Stomach smooth muscle (tissue), 2 donors: ENCODE data around the gene CELF1.

Experiments
- H3K27ac ChIP-seq: one replicate; pipeline ENCODE4 v1.7.0; 2013; ENCODE audit warnings: mild to moderate bottlenecking, low read length, inconsistent platforms
- H3K27me3 ChIP-seq, 2 donors: one replicate each; pipeline ENCODE4 v1.7.0; 2013; ENCODE audit warnings: low read length in 2 of 2; ENCODE audit not compliant: insufficient read depth in 2 of 2, control insufficient read depth in 1 of 2
- H3K36me3 ChIP-seq, 2 donors: one replicate each; pipeline ENCODE4 v1.7.0; 2013; ENCODE audit warnings: low read length in 2 of 2; ENCODE audit not compliant: control insufficient read depth in 2 of 2, insufficient read depth in 2 of 2
- H3K4me1 ChIP-seq: one replicate; pipeline ENCODE4 v1.7.0; 2013; ENCODE audit warnings: low read length; ENCODE audit not compliant: control insufficient read depth, insufficient read depth
- H3K4me3 ChIP-seq, 2 donors: one replicate each; pipeline ENCODE4 v1.7.0; 2013; ENCODE audit warnings: low read length in 2 of 2
- H3K9ac ChIP-seq, 2 donors: one replicate each; pipeline ENCODE4 v1.7.0; 2013; ENCODE audit warnings: low read length in 2 of 2, mild to moderate bottlenecking in 1 of 2
- H3K9me3 ChIP-seq, 2 donors: one replicate each; pipeline ENCODE4 v1.7.0; 2013; ENCODE audit warnings: low read length in 2 of 2; ENCODE audit not compliant: control insufficient read depth in 2 of 2
- donor health status: healthy.
- donor health status: Pancreatic carcinoma.

Gene CELF1

DNA sequence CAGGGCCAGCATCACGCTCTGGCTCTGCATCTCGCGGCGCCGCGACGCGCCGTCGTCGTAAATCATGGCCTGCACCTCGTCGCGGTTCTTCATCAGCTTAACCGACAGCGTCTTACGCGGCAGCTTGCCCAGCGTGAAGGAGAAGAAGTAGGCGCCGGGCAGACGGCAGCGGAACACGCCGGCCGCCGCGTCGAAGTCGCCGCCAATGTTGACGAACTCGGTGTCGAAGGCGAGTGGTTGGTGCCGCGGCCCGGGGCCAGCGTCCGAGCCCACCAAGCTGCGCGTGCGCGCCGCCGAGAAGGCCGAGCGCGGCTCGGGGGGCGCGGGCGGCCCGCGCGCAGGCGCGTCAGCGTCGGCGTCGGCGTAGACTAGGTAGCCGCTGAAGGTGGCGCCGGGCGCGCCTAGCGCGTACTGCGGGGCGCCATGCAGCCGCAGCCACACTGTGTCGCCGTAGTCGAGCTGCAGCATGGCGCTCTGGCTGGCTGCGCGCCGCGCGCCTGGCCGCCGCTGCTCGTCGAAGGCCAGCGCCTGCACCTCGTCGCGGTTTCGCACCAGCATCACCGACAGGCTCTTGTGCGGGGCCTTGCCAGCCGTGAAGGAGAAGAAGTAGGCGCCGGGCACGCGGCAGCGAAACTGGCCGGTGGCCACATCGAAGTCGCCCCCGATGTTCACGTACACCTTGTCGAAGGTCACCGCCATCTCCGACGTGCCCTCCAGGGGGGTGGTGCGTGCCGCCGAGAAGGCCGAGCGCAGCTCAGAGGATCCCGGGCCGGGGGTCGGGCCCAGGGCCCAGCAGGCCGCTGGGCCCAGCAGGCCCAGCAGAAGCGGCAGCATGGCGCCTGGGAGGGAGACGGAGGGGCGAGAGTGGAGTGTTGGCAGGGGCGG, 37.3 kb upstream of the CELF1 start:
- no peak overlapping the region for H3K27ac ChIP-seq
- peak overlapping the region in 1 of 2 donors; percentile 68 for H3K9ac ChIP-seq
- H3K4me1 ChIP-seq, result peaks cover 22% of the 10 kb centered on the region
- no peaks in the 10 kb centered on the region for H3K9me3 ChIP-seq
- H3K27me3 ChIP-seq, result peaks cover 34 to 35% of the 10 kb centered on the region in 2 donors
- H3K4me3 ChIP-seq, result peak overlapping the region; percentile 53 to 68
- H3K36me3 ChIP-seq, result no peaks in the 10 kb centered on the region

DNA sequence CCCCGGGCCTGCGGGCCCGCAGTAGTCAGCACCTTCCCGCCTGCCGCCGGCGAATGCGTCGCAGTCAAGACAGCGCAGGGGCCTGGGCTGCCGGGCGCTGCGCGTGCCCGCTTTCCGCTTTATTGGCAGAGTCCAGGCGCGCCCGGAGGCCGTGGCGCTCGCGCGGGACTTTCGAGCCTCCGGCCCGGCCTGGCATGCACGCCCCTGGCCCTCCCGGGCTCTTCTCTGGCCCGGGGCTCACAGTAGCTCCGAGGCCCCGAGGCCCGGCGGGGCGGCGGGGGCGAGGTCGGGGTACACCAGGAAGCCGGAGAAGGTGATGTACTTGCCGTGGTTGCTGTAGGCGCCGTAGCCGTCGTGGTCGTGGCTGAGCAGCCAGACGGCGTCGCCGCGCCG, 36.6 kb upstream of the CELF1 start:
- H3K27me3 ChIP-seq, result peaks cover 28 to 32% of the 10 kb centered on the region in 2 donors
- H3K27ac ChIP-seq, result no peak overlapping the region
- peak overlapping the region; percentile 42 to 68 for H3K9ac ChIP-seq
- peaks cover 0 to 2% of the 10 kb centered on the region in 2 donors for H3K36me3 ChIP-seq
- no peaks in the 10 kb centered on the region for H3K9me3 ChIP-seq
- peaks cover 22% of the 10 kb centered on the region for H3K4me1 ChIP-seq
- H3K4me3 ChIP-seq, result peak overlapping the region; percentile 53 to 68

DNA sequence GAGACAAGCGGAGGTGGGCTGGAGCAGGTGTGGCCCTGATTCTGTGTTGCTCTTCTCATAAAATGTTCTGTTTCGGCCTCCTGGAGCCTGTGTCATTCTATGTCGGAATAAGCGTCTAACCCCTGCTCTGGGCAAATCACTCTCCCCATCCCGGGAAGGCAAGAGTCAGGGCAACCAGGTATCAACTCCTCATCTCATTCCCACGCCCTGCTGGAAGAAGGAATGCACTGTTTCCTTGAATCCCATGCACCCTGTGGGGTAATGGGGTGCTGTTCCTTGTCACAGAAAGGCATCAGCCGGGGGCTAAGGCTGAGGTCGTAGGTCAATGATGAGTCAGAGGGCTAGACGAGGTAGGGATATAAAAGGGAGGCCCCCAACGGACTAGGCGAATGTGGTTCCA, 36.2 kb upstream of the CELF1 start:
- peaks cover 24 to 28% of the 10 kb centered on the region in 2 donors for H3K27me3 ChIP-seq
- H3K27ac ChIP-seq, result no peak overlapping the region
- peaks cover 18% of the 10 kb centered on the region for H3K4me1 ChIP-seq
- peaks cover 2 to 5% of the 10 kb centered on the region in 2 donors for H3K36me3 ChIP-seq
- H3K4me3 ChIP-seq, result peak overlapping the region; percentile 53 to 68
- no peaks in the 10 kb centered on the region for H3K9me3 ChIP-seq
- H3K9ac ChIP-seq, result peak overlapping the region; percentile 42 to 68

DNA sequence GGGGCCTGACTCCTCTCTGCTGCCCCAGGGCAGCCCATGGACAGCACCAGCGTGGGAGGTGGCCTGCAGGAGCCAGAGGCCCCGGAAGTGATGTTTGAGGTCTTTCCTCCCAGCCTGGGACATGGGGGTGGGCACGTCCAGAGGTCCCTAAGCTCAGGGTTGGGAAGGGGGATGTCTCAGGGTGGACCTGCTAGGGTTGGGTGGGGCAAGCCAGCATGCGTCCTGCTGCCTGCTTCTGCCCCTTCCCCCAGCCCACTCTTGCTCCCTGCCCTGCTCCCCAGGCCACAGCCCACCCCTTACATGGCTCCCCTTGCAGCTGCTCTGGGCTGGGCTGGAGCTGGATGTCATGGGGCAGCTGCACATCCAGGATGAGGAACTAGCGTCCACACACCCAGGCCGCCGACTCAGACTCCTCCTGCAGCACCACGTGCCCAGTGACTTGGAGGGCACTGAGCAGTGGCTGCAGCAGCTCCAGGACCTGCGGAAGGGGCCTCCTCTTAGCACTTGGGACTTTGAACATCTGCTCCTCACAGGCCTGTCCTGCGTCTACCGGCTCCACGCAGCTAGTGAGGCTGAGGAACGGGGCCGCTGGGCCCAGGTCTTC, 34.9 kb upstream of the CELF1 start:
- Histone ChIP-seq H3K9ac (no peak overlapping the region), H3K4me1 (peaks cover 10% of the 10 kb centered on the region), H3K9me3 (no peaks in the 10 kb centered on the region), H3K27ac (no peak overlapping the region), H3K27me3 (peaks cover 13 to 16% of the 10 kb centered on the region in 2 donors), H3K4me3 (no peak overlapping the region), H3K36me3 (peaks cover 15 to 18% of the 10 kb centered on the region in 2 donors)

DNA sequence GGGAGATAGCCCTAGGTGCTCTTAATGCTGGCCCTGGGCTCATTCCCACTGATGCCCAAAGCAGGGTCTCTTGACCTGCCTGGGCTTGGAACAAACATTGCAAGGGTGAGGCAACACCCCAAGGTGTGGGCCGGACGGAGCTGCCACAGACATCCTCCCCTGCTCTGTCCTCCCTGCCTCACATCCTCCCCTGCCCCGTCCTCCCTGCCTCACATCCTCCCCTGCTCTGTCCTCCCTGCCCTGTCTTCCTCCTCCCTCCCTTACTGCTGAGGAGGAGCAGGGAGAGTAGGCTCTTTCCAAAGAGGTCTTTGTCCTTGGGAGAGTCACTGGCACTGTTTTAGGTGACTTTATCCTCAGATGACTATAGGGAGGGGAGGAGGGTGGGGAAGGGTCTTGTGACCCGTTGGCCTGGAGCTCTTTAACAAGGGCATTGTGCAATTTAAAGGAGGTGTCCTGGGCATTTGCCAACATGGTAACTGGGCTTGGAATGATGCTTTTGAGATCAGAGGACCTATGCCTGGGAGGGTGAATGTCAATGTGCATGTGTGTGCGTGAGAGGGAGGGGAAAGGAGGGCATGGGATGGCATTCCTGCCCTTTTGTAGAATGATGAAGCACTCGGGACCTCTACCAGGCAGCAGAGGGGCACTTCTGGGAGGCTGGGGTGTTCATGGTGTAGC, 34.2 kb upstream of the CELF1 start:
- no peak overlapping the region for H3K4me3 ChIP-seq
- peaks cover 7 to 9% of the 10 kb centered on the region in 2 donors for H3K27me3 ChIP-seq
- no peak overlapping the region for H3K27ac ChIP-seq
- peaks cover 21 to 24% of the 10 kb centered on the region in 2 donors for H3K36me3 ChIP-seq
- peaks cover 10% of the 10 kb centered on the region for H3K4me1 ChIP-seq
- H3K9me3 ChIP-seq, result no peaks in the 10 kb centered on the region
- no peak overlapping the region for H3K9ac ChIP-seq

DNA sequence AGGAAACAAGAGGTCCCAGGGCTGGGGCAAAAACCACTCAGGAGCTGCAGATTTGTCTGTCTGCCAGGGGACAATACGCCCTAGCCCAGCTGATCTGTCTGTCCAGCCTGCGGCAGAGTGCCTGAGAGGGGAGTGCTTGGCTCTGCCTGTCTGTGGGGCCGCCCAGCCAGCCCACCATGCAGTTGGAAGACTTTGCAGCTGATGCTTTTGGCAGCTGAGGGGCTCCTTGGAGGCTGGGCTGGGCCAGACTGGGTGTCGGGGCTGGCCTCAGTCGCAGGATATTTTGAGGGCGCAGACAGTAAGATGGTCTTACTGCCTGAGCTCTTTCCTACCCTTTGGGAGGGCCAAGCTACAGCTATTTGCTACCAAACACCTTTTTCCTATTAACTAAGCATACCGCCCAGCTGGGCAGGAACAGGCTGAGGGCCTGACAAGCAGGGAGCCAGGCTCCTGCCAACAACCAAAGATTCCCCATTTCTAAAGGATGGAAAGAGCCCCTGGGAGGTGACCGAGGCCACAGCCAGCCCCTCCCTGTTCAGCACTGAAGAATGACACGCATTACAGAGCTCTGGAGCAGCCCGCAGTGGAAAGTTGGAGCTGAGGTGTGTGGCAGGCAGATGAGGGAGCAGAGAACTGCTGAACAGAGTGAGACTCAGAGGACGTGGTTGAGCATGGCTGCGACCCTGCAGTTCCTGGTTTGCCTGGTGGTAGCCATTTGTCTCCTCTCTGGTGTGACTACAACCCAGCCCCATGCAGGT, 33.3 kb upstream of the CELF1 start, which contains the start of gene FAM180B:
Gene FAM180B (plus strand): TSS at position 581 of the 758 bp plus-strand sequence. CDS start 91 bp downstream, at position 672.
- Histone ChIP-seq H3K4me3 (no peak within 1 kb of the TSS), H3K36me3 (peaks cover 28 to 33% of the 10 kb centered on the region in 2 donors), H3K27me3 (peaks cover 2 to 4% of the 10 kb centered on the region in 2 donors), H3K4me1 (peaks cover 10% of the 10 kb centered on the region), H3K9ac (no peak within 1 kb of the TSS), H3K9me3 (no peaks in the 10 kb centered on the region), H3K27ac (no peak within 1 kb of the TSS)

DNA sequence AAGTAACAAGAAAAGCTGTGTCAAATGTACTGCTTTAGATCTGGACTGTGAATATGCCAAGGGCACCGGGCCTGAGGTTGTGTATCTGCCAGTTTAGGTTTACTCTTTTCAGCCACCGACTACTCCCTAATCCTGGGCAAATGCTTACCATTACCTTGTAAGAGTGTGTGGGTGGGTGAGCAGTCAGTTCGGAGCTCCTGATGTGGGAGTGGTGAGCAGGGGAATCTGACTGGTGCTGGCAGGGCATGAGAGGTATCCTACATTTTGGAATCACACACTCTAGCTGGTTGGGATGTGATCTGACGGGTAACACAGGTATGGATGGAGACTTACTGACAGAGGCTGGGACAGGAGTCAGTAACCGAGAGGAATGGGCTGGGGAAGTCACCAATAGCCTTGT, 30.9 kb upstream of the CELF1 start:
- H3K27me3 ChIP-seq, result no peaks in the 10 kb centered on the region
- no peaks in the 10 kb centered on the region for H3K9me3 ChIP-seq
- H3K4me3 ChIP-seq, result no peak overlapping the region
- H3K36me3 ChIP-seq, result peaks cover 35 to 39% of the 10 kb centered on the region in 2 donors
- peaks cover 14% of the 10 kb centered on the region for H3K4me1 ChIP-seq
- H3K27ac ChIP-seq, result no peak overlapping the region
- no peak overlapping the region for H3K9ac ChIP-seq

DNA sequence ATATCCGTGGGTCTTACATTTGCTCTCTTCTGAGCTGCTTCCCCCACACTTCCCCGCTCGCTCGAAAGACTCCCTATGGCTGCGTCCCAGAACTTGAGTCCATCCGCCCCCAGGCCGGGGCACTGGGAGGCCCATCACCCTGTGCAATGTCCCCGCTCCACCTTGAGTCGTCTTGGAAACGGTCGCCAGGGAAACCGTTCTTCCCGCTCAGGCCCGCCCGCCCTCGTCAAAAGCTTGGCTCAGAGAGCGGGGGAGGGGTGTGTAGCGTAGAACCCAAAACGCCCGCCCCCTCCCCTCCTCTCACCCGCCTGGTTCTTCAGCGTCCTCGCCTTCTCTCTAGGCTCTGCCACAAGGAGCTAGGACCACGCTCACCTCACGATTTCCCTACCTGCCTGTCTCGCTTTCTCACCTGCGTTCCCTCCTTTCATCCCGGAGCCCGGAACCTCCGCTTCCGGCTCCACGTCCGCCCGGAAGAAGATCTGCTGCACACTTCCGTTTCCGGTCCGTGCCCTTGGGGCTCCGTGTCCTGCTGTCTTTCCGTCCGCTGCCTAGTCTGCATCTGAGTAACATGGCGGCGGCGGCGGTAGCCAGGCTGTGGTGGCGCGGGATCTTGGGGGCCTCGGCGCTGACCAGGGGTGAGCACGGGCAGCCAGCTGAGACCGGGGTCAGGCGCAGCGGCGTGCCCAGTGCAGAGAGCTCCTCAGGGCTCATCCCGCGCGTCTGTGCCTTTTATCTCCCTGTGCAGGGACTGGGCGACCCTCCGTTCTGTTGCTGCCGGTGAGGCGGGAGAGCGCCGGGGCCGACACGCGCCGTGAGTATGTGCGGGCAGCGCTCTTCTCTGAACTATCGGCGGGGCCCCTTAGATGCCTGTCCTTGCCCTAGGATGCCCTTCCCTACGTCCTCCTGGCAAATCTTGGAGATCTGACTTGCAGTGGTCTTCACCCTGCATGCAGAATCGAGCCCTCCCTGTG, 25.9 kb upstream of the CELF1 start, which contains the start of the genes KBTBD4 and NDUFS3:
Gene KBTBD4 (minus strand): TSS at position 447 of the 971 bp plus-strand sequence. CDS start 19 bp downstream, at position 428.
Gene NDUFS3 (plus strand): TSS at position 551 of the 971 bp plus-strand sequence. CDS start 18 bp downstream, at position 569.
- peaks cover 22% of the 10 kb centered on the region for H3K4me1 ChIP-seq
- peak within 1 kb of the TSS; percentile 73 for H3K27ac ChIP-seq
- peak within 1 kb of the TSS; percentile 88 to 96 for H3K9ac ChIP-seq
- H3K36me3 ChIP-seq, result peaks cover 32 to 38% of the 10 kb centered on the region in 2 donors
- H3K9me3 ChIP-seq, result no peaks in the 10 kb centered on the region
- H3K4me3 ChIP-seq, result peak within 1 kb of the TSS; percentile 94 to 97
- no peaks in the 10 kb centered on the region for H3K27me3 ChIP-seq

DNA sequence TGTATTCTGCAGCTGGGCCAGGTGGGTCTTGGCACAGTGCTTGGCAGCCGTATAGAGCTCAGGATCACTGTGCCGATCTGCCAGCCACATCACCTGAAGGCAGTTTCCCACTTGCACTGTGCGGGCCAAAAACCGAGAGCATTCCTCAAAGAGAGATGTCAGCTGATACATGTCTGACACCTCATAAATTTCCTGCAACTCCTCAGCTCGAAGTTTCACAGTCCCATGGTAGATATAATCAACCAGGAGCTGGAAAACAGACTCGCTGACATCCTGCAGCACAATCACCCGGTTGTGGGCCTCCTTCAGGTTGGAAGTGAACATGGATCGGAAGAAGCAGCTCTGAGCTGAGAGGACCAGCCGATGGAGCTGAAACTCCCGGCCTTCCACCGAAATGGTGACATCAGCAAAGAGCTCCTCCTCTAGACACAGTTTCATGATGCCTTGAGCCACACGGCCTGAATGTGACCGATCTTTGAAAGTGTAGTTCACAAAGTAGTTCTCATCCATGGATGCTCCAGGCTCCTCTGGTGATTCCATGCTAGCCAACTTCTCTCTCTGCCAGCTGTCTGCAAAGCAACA, 24.6 kb upstream of the CELF1 start:
- H3K4me3 ChIP-seq, result peak overlapping the region; percentile 94 to 97
- H3K4me1 ChIP-seq, result peaks cover 30% of the 10 kb centered on the region
- peak overlapping the region in 1 of 2 donors; percentile 88 for H3K9ac ChIP-seq
- peaks cover 33 to 37% of the 10 kb centered on the region in 2 donors for H3K36me3 ChIP-seq
- H3K9me3 ChIP-seq, result no peaks in the 10 kb centered on the region
- peak overlapping the region; percentile 73 for H3K27ac ChIP-seq
- no peaks in the 10 kb centered on the region for H3K27me3 ChIP-seq
